AG04450 (cell line): ENCODE data around the gene TSC22D1. TPM values are rescaled to one million over a fixed set of nuclear protein-coding genes. Genes with fewer than 3 reads are reported as not detected.

Experiments
- CTCF ChIA-PET: fragments of 300-600, 350-600 bp; formaldehyde crosslinking; extraction: SDS; loops from one replicate; lab custom pipeline; 2022; ENCODE audit warnings: antibody characterized with exemption, inconsistent platforms; lab: Charles Lee
- POLR2A ChIA-PET: fragments of 350-600 bp; formaldehyde crosslinking; extraction: SDS; loops from one replicate; lab custom pipeline; 2021; ENCODE audit warnings: antibody characterized with exemption, inconsistent platforms; lab: Yijun Ruan, JAX
- DNase-seq: peaks from one replicate; pipeline ENCODE4 v3.0.0-alpha.2; 2011; ENCODE audit warnings: low read depth, low spot score
- H3K27ac ChIP-seq: one replicate; pipeline ENCODE4 v1.5.1; 2012; ENCODE audit warnings: low read depth, low read length, control low read depth
- H3K27me3 ChIP-seq: one replicate; pipeline ENCODE4 v1.6.0; 2012; ENCODE audit warnings: low read length; ENCODE audit not compliant: control insufficient read depth, insufficient read depth
- H3K4me3 ChIP-seq: 2 replicates; pipeline ENCODE4 v1.5.1; 2011; ENCODE audit warnings: mild to moderate bottlenecking, low read depth, low read length, control low read depth
- H3K9me3 ChIP-seq: 2 replicates; pipeline ENCODE4 v1.5.1; 2012; ENCODE audit warnings: low read length; ENCODE audit not compliant: control insufficient read depth, insufficient read depth
- CTCF ChIP-seq: IDR thresholded peaks from 2 replicates; pipeline ENCODE4 v1.5.1; 2011; ENCODE audit warnings: low read depth, low read length, control low read depth, inconsistent platforms
- polyA plus RNA-seq: library from polyadenylated mRNA; depleted of rRNA; stranded (reverse); fragments of >200 nt; gene quantifications from 2 replicates; pipeline ENCODE4 v1.2.3, GENCODE V29; 2011

TSC22D1 gene
- polyA plus RNA-seq, 1 experiment, result 77.3 TPM

- H3K27me3 ChIP-seq, result no peaks in the 10 kb centered on the region
- H3K27ac ChIP-seq, result no peak overlapping the region
- no peak overlapping the region for H3K4me3 ChIP-seq
- no peak for DNase-seq
- POLR2A ChIA-PET, result no interaction called here
- no peaks in the 10 kb centered on the region for H3K9me3 ChIP-seq
- CTCF ChIA-PET, result interaction anchor here (1.9 kb wide), 1 partner anchor 14 kb away, joined by 15 read pairs; no protein-coding TSS in a partner anchor
- TF ChIP-seq CTCF, result no peak
Measured at GRCh38 chr13:44497801-44498200, 78.3 kb downstream of the TSC22D1 start.

DNA sequence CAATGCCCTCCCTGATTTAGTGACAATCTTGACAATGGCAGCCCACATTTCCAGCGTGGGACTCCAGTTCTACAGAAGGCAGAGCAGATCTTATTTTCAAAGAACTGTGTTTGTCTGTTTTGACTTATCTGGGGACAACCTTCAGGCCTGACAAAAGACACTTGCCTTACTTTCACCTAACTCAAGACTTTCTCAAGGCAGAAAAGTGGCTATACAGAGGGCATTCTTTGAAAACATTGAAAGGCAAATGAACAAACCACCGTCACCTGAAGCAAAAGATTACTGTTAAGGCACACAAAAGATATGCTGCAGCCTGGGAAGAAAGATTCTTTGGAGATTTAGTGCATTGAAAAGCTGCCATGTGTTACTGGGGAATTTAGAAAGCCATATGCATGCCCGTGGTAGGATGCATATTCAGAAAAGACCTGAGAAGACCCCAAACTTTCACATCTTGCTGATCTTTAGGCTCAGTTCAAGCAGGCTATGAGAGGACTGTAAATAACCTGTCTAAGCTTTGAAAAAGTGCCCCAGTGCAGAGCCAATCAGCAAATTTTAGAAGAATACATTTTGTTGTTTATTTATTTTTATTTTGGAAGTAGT is 82.8 kb downstream of the TSC22D1 start:
- CTCF ChIA-PET, result interaction anchor here (2.5 kb wide), 1 partner anchor 10 kb away, joined by 10 read pairs; no protein-coding TSS in a partner anchor

DNA sequence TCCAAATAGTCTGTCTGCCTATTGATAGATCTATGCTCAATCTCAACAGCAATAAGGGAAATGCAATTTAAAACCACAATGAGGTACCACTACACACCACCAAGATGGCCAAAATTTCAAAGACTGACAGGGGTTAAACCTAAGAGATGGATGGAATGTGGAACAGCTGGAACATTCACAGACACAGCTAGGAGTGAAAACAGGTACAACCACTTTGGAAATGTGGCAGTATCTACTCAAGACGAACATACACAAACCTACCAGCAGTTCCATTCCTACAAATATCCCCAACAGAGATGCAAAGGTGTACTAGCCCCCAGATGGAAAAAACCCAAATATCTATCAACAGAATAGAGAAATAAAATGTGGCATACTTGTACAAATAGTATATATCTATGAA is 86.4 kb downstream of the TSC22D1 start:
- Histone ChIP-seq H3K27ac (no peak overlapping the region), H3K4me3 (no peak overlapping the region), H3K27me3 (no peaks in the 10 kb centered on the region), H3K9me3 (no peaks in the 10 kb centered on the region)
- DNase-seq, result no peak
- POLR2A ChIA-PET, result no interaction called here
- TF ChIP-seq CTCF, result no peak
- CTCF ChIA-PET, result interaction anchor here (0.5 to 1.3 kb wide), 5 partner anchors 62 to 581 kb away, joined by 3 to 4 read pairs (median 3); no protein-coding TSS in a partner anchor

More for the DNA sequence above, 82.8 kb downstream of the TSC22D1 start:
- no peak overlapping the region for H3K4me3 ChIP-seq
- no peak for DNase-seq
- POLR2A ChIA-PET, result interaction anchor here (0.6 kb wide), 1 partner anchor 221 kb away, joined by 3 read pairs; no protein-coding TSS in a partner anchor
- H3K9me3 ChIP-seq, result no peaks in the 10 kb centered on the region
- no peaks in the 10 kb centered on the region for H3K27me3 ChIP-seq
- no peak overlapping the region for H3K27ac ChIP-seq
- no peak for TF ChIP-seq CTCF

GRCh38 chr13:44487989-44488388 is 88.1 kb downstream of the TSC22D1 start:
- ChIA-PET CTCF (interaction anchor here (0.7 to 1.6 kb wide), 2 partner anchors 364 to 482 kb away, joined by 3 to 5 read pairs; no protein-coding TSS in a partner anchor), POLR2A (no interaction called here)
- Histone ChIP-seq H3K4me3 (no peak overlapping the region), H3K9me3 (no peaks in the 10 kb centered on the region), H3K27ac (no peak overlapping the region), H3K27me3 (no peaks in the 10 kb centered on the region)
- DNase-seq, result no peak
- TF ChIP-seq CTCF, result no peak

- Histone ChIP-seq H3K9me3 (no peaks in the 10 kb centered on the region), H3K4me3 (no peak overlapping the region), H3K27ac (no peak overlapping the region), H3K27me3 (no peaks in the 10 kb centered on the region)
- CTCF ChIA-PET, result interaction anchor here (0.7 to 5.7 kb wide), 29 partner anchors 8 to 589 kb away, joined by 3 to 129 read pairs (median 7); no protein-coding TSS in a partner anchor
- no peak for TF ChIP-seq CTCF
- DNase-seq, result no peak
- POLR2A ChIA-PET, result no interaction called here
Measured at GRCh38 chr13:44484562-44485138, 91.5 kb downstream of the TSC22D1 start.
